Activated naive CD4-positive, alpha-beta T cell treated with anti-CD3 and anti-CD28 coated beads, Interleukin-2, amount 50 U/mL, for 72 hours (primary cell): ENCODE results near the gene CA6. TPM values are rescaled to one million over a fixed set of nuclear protein-coding genes. Genes with fewer than 3 reads are reported as not detected.
A peak's percentile ranks its signal among the peaks of the same experiment; 100 is the strongest.
"Not testable (repeated sequence)": the region's sequence is repeated elsewhere in the genome, so short reads cannot be mapped to it uniquely, and the experiment has no call there.

ENCODE experiments used
- ATAC-seq, 2 donors: fragments of 150-1000 bp; cut with Tn5 transposase; 2 replicates each; pipeline ENCODE4 v1.10.0; 2021; ENCODE audit warnings: mild to moderate bottlenecking in 2 of 2, moderate library complexity in 2 of 2
- DNase-seq, 2 donors: peaks; one replicate each; pipeline ENCODE4 v3.0.0; 2021 to 2022; ENCODE audit warnings: low spot score in 2 of 2
- H3K27ac Mint-ChIP-seq, 2 donors: one replicate each; pipeline ENCODE4 v1.8.0; 2022; ENCODE audit warnings: mild to moderate bottlenecking in 2 of 2, mixed read lengths in 2 of 2
- H3K36me3 Mint-ChIP-seq, 2 donors: one replicate each; pipeline ENCODE4 v1.8.0; 2022; ENCODE audit warnings: mixed read lengths in 2 of 2
- H3K9me3 Mint-ChIP-seq, 2 donors: one replicate each; pipeline ENCODE4 v1.8.0; 2022; ENCODE audit warnings: mixed read lengths in 2 of 2
- total RNA-seq, 2 donors: library from RNA; stranded (reverse); gene quantifications; one replicate each; pipeline ENCODE4 v1.2.3, GENCODE V29; 2022

CA6 gene
- total RNA-seq, 2 donors from 2014 or later, result 0.66 to 1.7 TPM

- DNase-seq (no peak), ATAC-seq (no peak)
- peaks cover 8 to 16% of the 10 kb centered on the region in 2 donors for H3K36me3 Mint-ChIP-seq
- peaks cover 0 to 7% of the 10 kb centered on the region in 2 donors for H3K9me3 Mint-ChIP-seq
- H3K27ac Mint-ChIP-seq, result peak overlapping the region in 1 of 2 donors; percentile 68
Observed at GRCh38 chr1:8950309-8950708, 4.6 kb downstream of the CA6 start.

- ATAC-seq (no peak), DNase-seq (no peak)
- Mint-ChIP-seq H3K36me3 (peaks cover 8 to 16% of the 10 kb centered on the region in 2 donors), H3K9me3 (peaks cover 0 to 7% of the 10 kb centered on the region in 2 donors), H3K27ac (no peak overlapping the region)
Observed at GRCh38 chr1:8951231-8951630, 5.6 kb downstream of the CA6 start.

GRCh38 chr1:8955406-8955805 lies 9.7 kb downstream of the CA6 start:
- DNase-seq, result no peak
- H3K9me3 Mint-ChIP-seq, result peaks cover 5 to 7% of the 10 kb centered on the region in 2 donors
- peaks cover 10 to 14% of the 10 kb centered on the region in 2 donors for H3K36me3 Mint-ChIP-seq
- H3K27ac Mint-ChIP-seq, result peak overlapping the region; percentile 48 to 52
- no peak for ATAC-seq

GRCh38 chr1:8956461-8957349 lies 11.0 kb downstream of the CA6 start:
- Mint-ChIP-seq H3K36me3 (peaks cover 12 to 26% of the 10 kb centered on the region in 2 donors), H3K9me3 (peaks cover 5 to 10% of the 10 kb centered on the region in 2 donors), H3K27ac (peak overlapping the region in 1 of 2 donors; percentile 48)
- DNase-seq (no peak), ATAC-seq (no peak)

GRCh38 chr1:8962812-8963530 lies 17.3 kb downstream of the CA6 start:
- peaks cover 35 to 72% of the 10 kb centered on the region in 2 donors for H3K36me3 Mint-ChIP-seq
- peak overlapping the region; percentile 24 to 79 for H3K27ac Mint-ChIP-seq
- ATAC-seq, result peak; percentile 48 to 59
- peaks cover 5 to 10% of the 10 kb centered on the region in 2 donors for H3K9me3 Mint-ChIP-seq
- DNase-seq, result peak in 1 of 2 donors; percentile 46

GRCh38 chr1:8963963-8964362 lies 18.3 kb downstream of the CA6 start:
- ATAC-seq (no peak), DNase-seq (no peak)
- peak overlapping the region; percentile 0 to 82 for H3K27ac Mint-ChIP-seq
- peaks cover 2 to 6% of the 10 kb centered on the region in 2 donors for H3K9me3 Mint-ChIP-seq
- peaks cover 30 to 72% of the 10 kb centered on the region in 2 donors for H3K36me3 Mint-ChIP-seq

- H3K27ac Mint-ChIP-seq, result peak overlapping the region; percentile 69 to 82
- peaks cover 34 to 75% of the 10 kb centered on the region in 2 donors for H3K36me3 Mint-ChIP-seq
- ATAC-seq (peak; percentile 43 to 51), DNase-seq (no peak)
- peaks cover 0 to 4% of the 10 kb centered on the region in 2 donors for H3K9me3 Mint-ChIP-seq
Observed at GRCh38 chr1:8965121-8965820, 19.6 kb downstream of the CA6 start.

- Mint-ChIP-seq H3K9me3 (no peaks in the 10 kb centered on the region), H3K36me3 (peaks cover 36 to 70% of the 10 kb centered on the region in 2 donors), H3K27ac (peak overlapping the region in 1 of 2 donors; percentile 92)
- DNase-seq, result no peak
- no peak for ATAC-seq
Observed at GRCh38 chr1:8966606-8967005, 20.9 kb downstream of the CA6 start.

- not testable (repeated sequence) for ATAC-seq, H3K9me3 Mint-ChIP-seq, DNase-seq
- Mint-ChIP-seq H3K27ac (peak overlapping the region; percentile 25 to 92), H3K36me3 (peaks cover 36 to 52% of the 10 kb centered on the region in 2 donors)
Observed at GRCh38 chr1:8968902-8969301, 23.2 kb downstream of the CA6 start.

- Mint-ChIP-seq H3K36me3 (peaks cover 27 to 47% of the 10 kb centered on the region in 2 donors), H3K9me3 (no peaks in the 10 kb centered on the region), H3K27ac (peak overlapping the region; percentile 92 to 95)
- ATAC-seq (no peak), DNase-seq (no peak)
Observed at GRCh38 chr1:8969937-8970336, 24.3 kb downstream of the CA6 start.

- Mint-ChIP-seq H3K9me3 (no peaks in the 10 kb centered on the region), H3K36me3 (peaks cover 22 to 41% of the 10 kb centered on the region in 2 donors), H3K27ac (peak overlapping the region; percentile 92 to 95)
- ATAC-seq (peak; percentile 91 to 93), DNase-seq (peak; percentile 62 to 79)
Observed at GRCh38 chr1:8970870-8971337, 25.2 kb downstream of the CA6 start.

GRCh38 chr1:8974551-8974950 lies 28.9 kb downstream of the CA6 start:
- H3K27ac Mint-ChIP-seq, result no peak overlapping the region
- peaks cover 7 to 18% of the 10 kb centered on the region in 2 donors for H3K36me3 Mint-ChIP-seq
- no peaks in the 10 kb centered on the region for H3K9me3 Mint-ChIP-seq
- no peak for DNase-seq
- ATAC-seq, result no peak

GRCh38 chr1:8976338-8976737 lies 30.7 kb downstream of the CA6 start:
- Mint-ChIP-seq H3K27ac (no peak overlapping the region), H3K9me3 (no peaks in the 10 kb centered on the region), H3K36me3 (peaks cover 0 to 7% of the 10 kb centered on the region in 2 donors)
- DNase-seq, result no peak
- no peak for ATAC-seq

- DNase-seq (no peak), ATAC-seq (no peak)
- peaks cover 0 to 7% of the 10 kb centered on the region in 2 donors for H3K36me3 Mint-ChIP-seq
- H3K27ac Mint-ChIP-seq, result no peak overlapping the region
- H3K9me3 Mint-ChIP-seq, result no peaks in the 10 kb centered on the region
Observed at GRCh38 chr1:8976896-8977450, 31.3 kb downstream of the CA6 start.

GRCh38 chr1:8980656-8981055 lies 35.0 kb downstream of the CA6 start:
- Mint-ChIP-seq H3K36me3 (no peaks in the 10 kb centered on the region), H3K9me3 (no peaks in the 10 kb centered on the region), H3K27ac (no peak overlapping the region)
- ATAC-seq (no peak), DNase-seq (no peak)

- ATAC-seq (no peak), DNase-seq (no peak)
- Mint-ChIP-seq H3K9me3 (no peaks in the 10 kb centered on the region), H3K27ac (peak overlapping the region in 1 of 2 donors; percentile 52), H3K36me3 (no peaks in the 10 kb centered on the region)
Observed at GRCh38 chr1:8981169-8981568, 35.5 kb downstream of the CA6 start.
